Fibroblast of lung (primary cell): Measurements from ENCODE around the gene HNRNPA3.

Source experiments
- CTCF ChIP-seq, 2 donors: IDR thresholded peaks in 1 of 2; conservative IDR thresholded peaks in 1 of 2; 1 replicate in 1 of 2; 2 replicates in 1 of 2; pipeline ENCODE4 v1.5.1; 2011 to 2012; ENCODE audit warnings: low read length in 2 of 2, control low read depth in 1 of 2, inconsistent platforms in 1 of 2, low read depth in 1 of 2, mild to moderate bottlenecking in 1 of 2
- EZH2 ChIP-seq: IDR thresholded peaks from 2 replicates; pipeline ENCODE4 v1.5.1; 2012; ENCODE audit warnings: low read length, control low read depth, mild to moderate bottlenecking; ENCODE audit errors: missing control alignments

DNA sequence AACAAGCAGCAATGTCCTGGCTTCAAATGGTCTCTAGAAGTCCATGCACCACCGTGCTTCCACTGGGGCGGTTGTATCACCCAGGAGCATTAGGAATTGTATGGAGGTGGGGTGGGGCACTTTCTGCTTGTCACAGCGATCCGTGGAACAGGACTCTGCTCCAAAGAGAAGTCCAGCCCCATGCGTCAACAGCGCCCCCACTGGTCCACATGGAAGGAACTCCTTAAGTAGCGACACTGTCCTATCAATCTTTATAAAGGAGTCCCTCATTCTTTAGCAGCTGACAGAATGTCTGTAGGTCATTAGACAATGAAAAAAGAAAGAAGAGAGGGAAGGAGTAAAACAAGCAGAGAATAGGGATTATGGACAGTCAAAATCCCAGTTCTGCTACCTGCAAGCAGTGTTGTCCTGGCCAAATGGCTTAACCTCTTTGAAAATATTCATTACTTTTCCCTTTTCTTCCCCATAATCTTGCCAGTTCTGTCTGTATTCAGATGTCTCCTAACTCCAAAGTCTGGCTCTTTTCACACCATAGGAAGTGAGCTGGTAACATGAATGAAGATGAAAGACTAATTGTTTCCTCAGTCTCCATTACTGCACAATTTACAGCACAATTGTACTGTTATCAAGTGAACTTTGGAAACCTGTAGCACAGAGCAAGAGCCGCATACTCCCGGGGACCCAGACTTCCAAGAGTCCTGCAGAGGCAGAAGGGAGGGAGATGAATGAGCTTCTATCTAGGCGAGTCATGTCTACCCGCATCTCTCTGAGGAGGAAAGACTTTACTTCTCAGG, 42.0 kb downstream of the HNRNPA3 start:
- TF ChIP-seq CTCF (conservative IDR thresholded peaks at IDR 0.05 in 1 of 2, IDR thresholded peaks at IDR 0.05 in 1 of 2; ENCODE audit: low read depth in 1 of 2, low read length in 2 of 2), result peak; percentile 31 to 37
- TF ChIP-seq EZH2, result no peak
